ENCODE results near the gene CCNB1.

CCNB1 gene

DNA sequence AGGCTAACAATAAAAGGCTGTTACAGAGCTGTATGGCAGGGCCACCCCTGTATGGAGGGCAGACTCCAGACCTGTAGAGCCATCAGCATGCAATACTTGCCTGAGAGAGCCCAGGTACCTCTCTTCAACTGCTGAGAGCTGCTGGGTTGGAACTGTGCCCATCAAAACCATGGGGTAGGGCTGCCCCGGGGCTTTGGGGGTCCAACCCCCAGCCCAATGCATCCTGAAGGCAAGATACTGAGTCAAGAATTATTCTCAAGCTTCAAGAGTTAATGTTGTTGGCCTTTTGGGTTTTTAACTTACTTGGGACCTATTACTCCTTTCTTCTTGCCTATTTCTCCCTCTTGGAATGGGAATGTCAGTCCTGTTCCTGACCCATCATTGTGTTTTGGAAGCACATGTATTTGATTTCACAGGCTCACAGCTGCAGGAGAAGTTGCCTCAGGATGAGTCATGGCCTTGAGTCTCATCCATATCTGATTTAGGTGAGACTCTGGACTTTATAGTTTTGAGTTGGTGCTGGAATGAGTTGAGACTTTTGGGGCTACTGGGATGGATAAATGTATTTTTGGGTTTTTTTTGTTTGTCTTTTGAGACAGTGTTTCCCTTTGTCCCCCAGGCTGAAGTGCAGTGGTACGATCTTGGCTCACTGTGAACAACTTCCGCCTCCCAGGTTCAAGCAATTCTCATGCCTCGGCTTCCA is 46.7 kb downstream of the CCNB1 start:
- Histone ChIP-seq H2BK15ac (ENCODE audit: low read length) (no peak overlapping the region), H3K14ac (ENCODE audit: low read length) (no peak overlapping the region), H2AFZ (ENCODE audit: low read length) (no peak overlapping the region), H2BK120ac (ENCODE audit: low read depth, low read length) (no peak overlapping the region), H3K4ac (ENCODE audit: low read length) (no peak overlapping the region), H3K79me1 (ENCODE audit: low read depth, low read length) (peaks cover 2% of the 10 kb centered on the region), H3K4me2 (ENCODE audit: insufficient read depth, low read length, poor library complexity, severe bottlenecking) (no peak overlapping the region), H3K36me3 (replicated peaks in 1 of 2; ENCODE audit: control insufficient read depth in 2 of 2, insufficient read depth in 2 of 2, low read length in 2 of 2) (peaks cover 15 to 52% of the 10 kb centered on the region in 2 donors), H3K27ac (replicated peaks; ENCODE audit: low read length) (no peak overlapping the region), H3K4me3 (ENCODE audit: low read length in 2 of 2) (no peak overlapping the region), H3K9me3 (replicated peaks in 1 of 2; ENCODE audit: control insufficient read depth in 2 of 2, insufficient read depth in 1 of 2, low read depth in 1 of 2, low read length in 2 of 2) (no peaks in the 10 kb centered on the region), H4K8ac (ENCODE audit: low read depth, low read length) (no peak overlapping the region), H3K4me1 (ENCODE audit: control insufficient read depth in 2 of 2, insufficient read depth in 1 of 2, low read depth in 1 of 2, low read length in 2 of 2) (no peaks in the 10 kb centered on the region), H2AK5ac (ENCODE audit: low read depth, low read length) (no peak overlapping the region), H3K27me3 (ENCODE audit: control insufficient read depth in 3 of 3, insufficient read depth in 3 of 3, low read depth in 1 of 3, low read length in 3 of 3) (no peaks in the 10 kb centered on the region), H4K91ac (ENCODE audit: low read depth, low read length, poor library complexity) (no peak overlapping the region), H3K23ac (ENCODE audit: low read depth, low read length, poor library complexity) (no peak overlapping the region), H3K18ac (ENCODE audit: low read length) (no peak overlapping the region), H3K9ac (ENCODE audit: low read depth, low read length, poor library complexity) (no peak overlapping the region), H2BK12ac (ENCODE audit: low read length) (no peak overlapping the region), H2BK5ac (ENCODE audit: low read length) (no peak overlapping the region)
- no peak for DNase-seq (ENCODE audit: low spot score)
- WGBS, 2 donors (ENCODE audit: extremely low coverage in 2 of 2, insufficient read length in 2 of 2, insufficient replicate concordance in 1 of 2), result no CpG with 5 or more reads among the region's 4 CpGs

DNA sequence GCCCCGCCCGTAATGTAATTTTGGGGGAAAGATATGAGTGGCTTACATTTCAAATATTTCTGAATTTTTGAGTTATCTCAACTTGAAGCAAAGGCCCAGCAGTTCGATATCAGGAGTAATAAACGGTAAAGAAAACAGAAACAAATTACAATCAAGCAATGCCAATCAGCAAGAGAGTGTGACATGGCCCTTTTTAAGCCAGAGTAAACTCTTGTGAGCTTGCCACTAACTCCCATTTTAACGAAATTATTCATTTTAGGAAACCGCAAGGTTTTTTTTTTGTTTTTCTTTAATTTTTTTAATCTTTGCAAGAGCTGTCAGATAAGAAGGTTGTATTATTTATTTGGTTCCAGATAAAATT is 50.2 kb downstream of the CCNB1 start:
- Histone ChIP-seq H3K14ac (ENCODE audit: low read length) (no peak overlapping the region), H3K18ac (ENCODE audit: low read length) (no peak overlapping the region), H3K79me1 (ENCODE audit: low read depth, low read length) (peaks cover 2% of the 10 kb centered on the region), H2BK12ac (ENCODE audit: low read length) (no peak overlapping the region), H3K4ac (ENCODE audit: low read length) (no peak overlapping the region), H3K27ac (replicated peaks; ENCODE audit: low read length) (no peak overlapping the region), H2BK15ac (ENCODE audit: low read length) (no peak overlapping the region), H2BK5ac (ENCODE audit: low read length) (no peak overlapping the region), H3K23ac (ENCODE audit: low read depth, low read length, poor library complexity) (no peak overlapping the region), H3K4me3 (ENCODE audit: low read length in 2 of 2) (peak overlapping the region in 1 of 2 donors; percentile 96), H2AK5ac (ENCODE audit: low read depth, low read length) (no peak overlapping the region), H3K36me3 (replicated peaks in 1 of 2; ENCODE audit: control insufficient read depth in 2 of 2, insufficient read depth in 2 of 2, low read length in 2 of 2) (peaks cover 5 to 20% of the 10 kb centered on the region in 2 donors), H2AFZ (ENCODE audit: low read length) (peak overlapping the region; percentile 100), H3K27me3 (ENCODE audit: control insufficient read depth in 3 of 3, insufficient read depth in 3 of 3, low read depth in 1 of 3, low read length in 3 of 3) (no peaks in the 10 kb centered on the region), H4K8ac (ENCODE audit: low read depth, low read length) (no peak overlapping the region), H2BK120ac (ENCODE audit: low read depth, low read length) (no peak overlapping the region), H3K9ac (ENCODE audit: low read depth, low read length, poor library complexity) (no peak overlapping the region), H3K9me3 (replicated peaks in 1 of 2; ENCODE audit: control insufficient read depth in 2 of 2, insufficient read depth in 1 of 2, low read depth in 1 of 2, low read length in 2 of 2) (peaks cover 0 to 5% of the 10 kb centered on the region in 2 donors), H4K91ac (ENCODE audit: low read depth, low read length, poor library complexity) (no peak overlapping the region), H3K4me1 (ENCODE audit: control insufficient read depth in 2 of 2, insufficient read depth in 1 of 2, low read depth in 1 of 2, low read length in 2 of 2) (no peaks in the 10 kb centered on the region), H3K4me2 (ENCODE audit: insufficient read depth, low read length, poor library complexity, severe bottlenecking) (no peak overlapping the region)
- no CpG with 5 or more reads among the region's 6 CpGs for WGBS, 2 donors (ENCODE audit: extremely low coverage in 2 of 2, insufficient read length in 2 of 2, insufficient replicate concordance in 1 of 2)
- DNase-seq (ENCODE audit: low spot score), result peak; percentile 4

DNA sequence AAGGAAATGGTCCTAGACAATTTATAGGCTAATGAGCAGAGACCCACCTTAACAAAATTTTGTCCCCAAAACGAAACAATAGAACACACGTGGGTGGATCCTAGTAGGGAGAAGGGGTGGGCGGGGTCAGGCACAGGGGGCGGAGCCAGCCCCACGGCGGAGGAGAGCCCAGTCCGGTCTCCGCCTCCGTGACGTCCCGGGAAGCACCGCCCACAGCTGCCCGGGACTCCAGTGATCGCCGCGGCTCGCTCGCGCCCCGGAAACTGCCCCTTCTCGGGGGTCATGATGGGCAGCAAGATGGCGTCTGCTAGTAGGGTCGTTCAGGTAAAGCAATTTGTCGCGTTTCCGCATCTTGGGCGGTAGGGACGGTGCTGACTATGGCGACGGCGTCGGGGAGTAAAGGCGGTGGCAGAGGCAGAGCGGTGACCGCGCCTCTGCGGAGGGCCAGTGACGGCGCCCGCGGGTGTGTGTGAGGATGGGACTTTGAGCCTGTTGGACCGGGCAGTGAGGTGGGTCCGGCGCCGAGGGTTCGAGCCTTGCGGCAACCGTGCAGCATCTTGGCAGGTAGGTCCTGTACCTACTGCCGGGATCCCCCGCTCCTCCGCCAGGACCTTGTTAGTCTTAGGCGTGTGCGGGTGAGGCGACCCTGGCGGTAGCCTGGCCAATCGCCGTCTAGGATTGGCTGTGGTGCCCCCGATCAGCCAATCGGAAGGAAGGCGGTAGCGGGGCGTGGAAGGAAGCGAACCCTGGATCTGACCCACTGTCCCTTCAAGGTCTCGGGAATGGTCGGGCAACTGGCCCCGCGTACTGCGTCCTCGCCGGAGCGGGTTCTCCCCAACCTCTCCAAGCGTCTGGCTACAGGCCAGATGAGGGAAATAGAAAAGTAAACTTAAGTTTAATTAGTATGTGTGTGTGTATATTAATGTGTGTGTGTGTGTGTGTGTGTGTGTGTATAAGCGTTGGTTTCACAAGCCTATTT is 50.9 kb downstream of the CCNB1 start:
- no peaks in the 10 kb centered on the region for H3K27me3 ChIP-seq (ENCODE audit: control insufficient read depth in 3 of 3, insufficient read depth in 3 of 3, low read depth in 1 of 3, low read length in 3 of 3)

DNA sequence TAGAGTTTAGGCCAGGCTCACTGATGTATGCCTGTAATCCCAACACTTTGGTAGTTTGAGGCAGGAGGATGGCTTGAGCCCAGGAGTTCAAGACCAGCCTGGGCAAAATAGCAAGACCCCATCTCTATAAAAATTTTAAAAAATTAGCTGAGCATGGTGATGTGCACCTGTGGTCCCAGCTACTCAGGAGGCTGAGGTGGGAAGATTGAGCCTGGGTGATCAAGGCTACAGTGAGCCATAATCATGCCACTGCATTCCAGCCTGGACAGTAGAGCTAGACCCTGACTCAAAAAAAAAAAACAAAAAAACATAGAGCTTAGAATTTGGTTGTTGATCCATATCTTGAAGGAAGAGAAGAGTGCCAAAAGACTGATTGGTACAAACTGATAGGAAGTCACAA is 53.0 kb downstream of the CCNB1 start:
- H3K36me3 ChIP-seq (replicated peaks in 1 of 2; ENCODE audit: control insufficient read depth in 2 of 2, insufficient read depth in 2 of 2, low read length in 2 of 2), result peaks cover 0 to 9% of the 10 kb centered on the region in 2 donors

More for the DNA sequence above, 50.9 kb downstream of the CCNB1 start:
- H3K23ac ChIP-seq (ENCODE audit: low read depth, low read length, poor library complexity), result peak overlapping the region; percentile 100
- WGBS, 2 donors (ENCODE audit: extremely low coverage in 2 of 2, insufficient read length in 2 of 2, insufficient replicate concordance in 1 of 2), result no CpG with 5 or more reads among the region's 73 CpGs
- H3K36me3 ChIP-seq (replicated peaks in 1 of 2; ENCODE audit: control insufficient read depth in 2 of 2, insufficient read depth in 2 of 2, low read length in 2 of 2), result peaks cover 5 to 18% of the 10 kb centered on the region in 2 donors
- DNase-seq (ENCODE audit: low spot score), result peak; percentile 85
- peak overlapping the region; percentile 62 for H3K4me2 ChIP-seq (ENCODE audit: insufficient read depth, low read length, poor library complexity, severe bottlenecking)
- peak overlapping the region; percentile 97 for H4K91ac ChIP-seq (ENCODE audit: low read depth, low read length, poor library complexity)
- H2BK5ac ChIP-seq (ENCODE audit: low read length), result peak overlapping the region; percentile 88
- no peak overlapping the region for H3K4ac ChIP-seq (ENCODE audit: low read length)
- H3K79me1 ChIP-seq (ENCODE audit: low read depth, low read length), result peaks cover 2% of the 10 kb centered on the region
- no peaks in the 10 kb centered on the region for H3K4me1 ChIP-seq (ENCODE audit: control insufficient read depth in 2 of 2, insufficient read depth in 1 of 2, low read depth in 1 of 2, low read length in 2 of 2)
- H3K27ac ChIP-seq (replicated peaks; ENCODE audit: low read length), result peak overlapping the region; percentile 92
- peak overlapping the region; percentile 100 for H2AFZ ChIP-seq (ENCODE audit: low read length)
- peak overlapping the region; percentile 100 for H4K8ac ChIP-seq (ENCODE audit: low read depth, low read length)
- H2BK120ac ChIP-seq (ENCODE audit: low read depth, low read length), result no peak overlapping the region
- peaks cover 0 to 5% of the 10 kb centered on the region in 2 donors for H3K9me3 ChIP-seq (replicated peaks in 1 of 2; ENCODE audit: control insufficient read depth in 2 of 2, insufficient read depth in 1 of 2, low read depth in 1 of 2, low read length in 2 of 2)
- no peak overlapping the region for H2AK5ac ChIP-seq (ENCODE audit: low read depth, low read length)
- H2BK12ac ChIP-seq (ENCODE audit: low read length), result peak overlapping the region; percentile 70
- H3K18ac ChIP-seq (ENCODE audit: low read length), result peak overlapping the region; percentile 100
- H3K9ac ChIP-seq (ENCODE audit: low read depth, low read length, poor library complexity), result peak overlapping the region; percentile 100
- peak overlapping the region; percentile 100 for H3K14ac ChIP-seq (ENCODE audit: low read length)
- peak overlapping the region; percentile 100 for H2BK15ac ChIP-seq (ENCODE audit: low read length)
- peak overlapping the region; percentile 87 to 96 for H3K4me3 ChIP-seq (ENCODE audit: low read length in 2 of 2)

More for the DNA sequence above, 53.0 kb downstream of the CCNB1 start:
- Histone ChIP-seq H3K27me3 (ENCODE audit: control insufficient read depth in 3 of 3, insufficient read depth in 3 of 3, low read depth in 1 of 3, low read length in 3 of 3) (no peaks in the 10 kb centered on the region), H3K9ac (ENCODE audit: low read depth, low read length, poor library complexity) (no peak overlapping the region), H3K79me1 (ENCODE audit: low read depth, low read length) (peaks cover 2% of the 10 kb centered on the region), H2BK5ac (ENCODE audit: low read length) (no peak overlapping the region), H4K8ac (ENCODE audit: low read depth, low read length) (no peak overlapping the region), H3K9me3 (replicated peaks in 1 of 2; ENCODE audit: control insufficient read depth in 2 of 2, insufficient read depth in 1 of 2, low read depth in 1 of 2, low read length in 2 of 2) (peaks cover 0 to 5% of the 10 kb centered on the region in 2 donors), H3K4ac (ENCODE audit: low read length) (no peak overlapping the region), H2BK12ac (ENCODE audit: low read length) (no peak overlapping the region), H3K4me2 (ENCODE audit: insufficient read depth, low read length, poor library complexity, severe bottlenecking) (no peak overlapping the region), H3K18ac (ENCODE audit: low read length) (no peak overlapping the region), H4K91ac (ENCODE audit: low read depth, low read length, poor library complexity) (no peak overlapping the region), H3K23ac (ENCODE audit: low read depth, low read length, poor library complexity) (no peak overlapping the region), H3K4me1 (ENCODE audit: control insufficient read depth in 2 of 2, insufficient read depth in 1 of 2, low read depth in 1 of 2, low read length in 2 of 2) (no peaks in the 10 kb centered on the region), H3K14ac (ENCODE audit: low read length) (no peak overlapping the region), H2BK120ac (ENCODE audit: low read depth, low read length) (no peak overlapping the region), H2AFZ (ENCODE audit: low read length) (no peak overlapping the region), H3K4me3 (ENCODE audit: low read length in 2 of 2) (no peak overlapping the region), H3K27ac (replicated peaks; ENCODE audit: low read length) (no peak overlapping the region), H2AK5ac (ENCODE audit: low read depth, low read length) (no peak overlapping the region), H2BK15ac (ENCODE audit: low read length) (no peak overlapping the region)
- DNase-seq (ENCODE audit: low spot score), result no peak
